OCI-LY1 (cell line): ENCODE measurements around the gene HYAL2.

Experiments used
- H2AFZ ChIP-seq: fragments of 200-600 bp; sonication (generic), shearing (Covaris generic); 2 replicates; pipeline ENCODE4 v1.6.0; 2014; ENCODE audit warnings: antibody characterized with exemption, mild to moderate bottlenecking, low read length
- H3F3A ChIP-seq: fragments of 200-600 bp; sonication (generic), shearing (Covaris generic); 2 replicates; pipeline ENCODE4 v1.6.0; 2014; ENCODE audit warnings: mild to moderate bottlenecking, antibody characterized with exemption, low read length, moderate library complexity; ENCODE audit not compliant: insufficient read depth
- H3K27ac ChIP-seq: fragments of 200-600 bp; sonication (generic); 2 replicates; pipeline ENCODE4 v1.5.1; 2014; ENCODE audit warnings: low read length, mixed run types, mild to moderate bottlenecking, low read depth; ENCODE audit not compliant: poor library complexity, severe bottlenecking
- H3K27me3 ChIP-seq: fragments of 200-600 bp; sonication (generic); 2 replicates; pipeline ENCODE4 v1.6.0; 2014; ENCODE audit warnings: antibody characterized with exemption, mild to moderate bottlenecking, low read length, moderate library complexity; ENCODE audit not compliant: insufficient read depth
- H3K36me3 ChIP-seq: fragments of 200-600 bp; sonication (generic); 2 replicates; pipeline ENCODE4 v1.6.1; 2014; ENCODE audit warnings: mild to moderate bottlenecking, antibody characterized with exemption, low read length, moderate library complexity, mixed read lengths; ENCODE audit not compliant: insufficient read depth
- H3K4me1 ChIP-seq: fragments of 200-600 bp; sonication (generic); 2 replicates; pipeline ENCODE4 v1.5.1; 2014; ENCODE audit warnings: mild to moderate bottlenecking, low read length, moderate library complexity; ENCODE audit not compliant: insufficient read depth, severe bottlenecking
- H3K4me2 ChIP-seq: fragments of 200-600 bp; sonication (generic), shearing (Covaris generic); 2 replicates; pipeline ENCODE4 v1.6.1; 2014; ENCODE audit warnings: low read length
- H3K4me3 ChIP-seq: fragments of 200-600 bp; sonication (generic); 2 replicates; pipeline ENCODE4 v1.5.1; 2014; ENCODE audit warnings: low read length, low read depth, mild to moderate bottlenecking, mixed read lengths; ENCODE audit not compliant: poor library complexity, severe bottlenecking
- H3K79me2 ChIP-seq: fragments of 200-600 bp; shearing (Covaris generic); 2 replicates; pipeline ENCODE4 v1.6.1; 2016; ENCODE audit warnings: mixed run types, low read length, mixed read lengths; ENCODE audit not compliant: insufficient read depth
- H3K9ac ChIP-seq: fragments of 200-600 bp; sonication (generic), shearing (Covaris generic); 2 replicates; pipeline ENCODE4 v1.6.1; 2014; ENCODE audit warnings: mild to moderate bottlenecking, low read length, mixed read lengths
- H3K9me2 ChIP-seq: fragments of 200-600 bp; sonication (generic), shearing (Covaris generic); 2 replicates; pipeline ENCODE4 v1.6.1; 2014; ENCODE audit warnings: low read depth, mild to moderate bottlenecking, low read length, mixed read lengths
- H3K9me3 ChIP-seq: fragments of 200-600 bp; shearing (Covaris generic); 2 replicates; pipeline ENCODE4 v1.6.1; 2014; ENCODE audit warnings: low read length, mixed read lengths
- H4K20me1 ChIP-seq: fragments of 200-600 bp; sonication (generic), shearing (Covaris generic); 2 replicates; pipeline ENCODE4 v1.6.0; 2016; ENCODE audit warnings: mild to moderate bottlenecking, low read length; ENCODE audit not compliant: insufficient read depth
- EZH2 ChIP-seq: fragments of 200-600 bp; sonication (generic), shearing (Covaris generic); IDR thresholded peaks from 2 replicates; pipeline ENCODE4 v1.8.0; 2017; ENCODE audit warnings: borderline replicate concordance, mixed run types, mild to moderate bottlenecking, antibody characterized with exemption, low read length, moderate library complexity, mixed read lengths
- TF ChIP-seq, protein P1 (sequence below): fragments of 200-600 bp; sonication (generic), shearing (Covaris generic); IDR thresholded peaks from 2 replicates; pipeline ENCODE4 v1.5.1; 2017; ENCODE audit warnings: mild to moderate bottlenecking, antibody characterized with exemption, low read length, moderate library complexity, mixed read lengths

HYAL2 gene

DNA sequence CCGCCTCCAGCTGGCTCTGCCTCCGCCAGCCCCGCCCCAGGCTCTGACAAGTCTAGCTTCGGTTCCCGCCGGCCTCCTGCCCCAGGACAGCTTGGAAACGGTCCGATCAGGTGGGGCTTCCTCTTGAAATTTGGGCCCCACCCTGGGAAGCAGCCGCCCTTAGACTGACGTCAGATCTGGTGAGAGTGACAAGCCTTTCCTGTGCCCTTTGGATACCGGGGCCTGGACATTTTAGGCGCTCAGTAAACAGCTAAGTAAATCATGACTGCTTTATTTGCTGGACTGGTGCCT lies 23.0 kb downstream of the HYAL2 start:
- Histone ChIP-seq H3K4me3 (peak overlapping the region; percentile 93), H3K36me3 (no peaks in the 10 kb centered on the region), H3F3A (no peaks in the 10 kb centered on the region), H3K79me2 (no peaks in the 10 kb centered on the region), H3K27ac (peak overlapping the region; percentile 67), H3K27me3 (no peaks in the 10 kb centered on the region), H3K9ac (peak overlapping the region; percentile 79), H2AFZ (no peak overlapping the region), H3K9me2 (no peaks in the 10 kb centered on the region), H3K9me3 (no peaks in the 10 kb centered on the region), H3K4me1 (peaks cover 21% of the 10 kb centered on the region), H4K20me1 (no peaks in the 10 kb centered on the region), H3K4me2 (peak overlapping the region; percentile 91)
- no peak for TF ChIP-seq EZH2
- TF ChIP-seq, protein P1, sequence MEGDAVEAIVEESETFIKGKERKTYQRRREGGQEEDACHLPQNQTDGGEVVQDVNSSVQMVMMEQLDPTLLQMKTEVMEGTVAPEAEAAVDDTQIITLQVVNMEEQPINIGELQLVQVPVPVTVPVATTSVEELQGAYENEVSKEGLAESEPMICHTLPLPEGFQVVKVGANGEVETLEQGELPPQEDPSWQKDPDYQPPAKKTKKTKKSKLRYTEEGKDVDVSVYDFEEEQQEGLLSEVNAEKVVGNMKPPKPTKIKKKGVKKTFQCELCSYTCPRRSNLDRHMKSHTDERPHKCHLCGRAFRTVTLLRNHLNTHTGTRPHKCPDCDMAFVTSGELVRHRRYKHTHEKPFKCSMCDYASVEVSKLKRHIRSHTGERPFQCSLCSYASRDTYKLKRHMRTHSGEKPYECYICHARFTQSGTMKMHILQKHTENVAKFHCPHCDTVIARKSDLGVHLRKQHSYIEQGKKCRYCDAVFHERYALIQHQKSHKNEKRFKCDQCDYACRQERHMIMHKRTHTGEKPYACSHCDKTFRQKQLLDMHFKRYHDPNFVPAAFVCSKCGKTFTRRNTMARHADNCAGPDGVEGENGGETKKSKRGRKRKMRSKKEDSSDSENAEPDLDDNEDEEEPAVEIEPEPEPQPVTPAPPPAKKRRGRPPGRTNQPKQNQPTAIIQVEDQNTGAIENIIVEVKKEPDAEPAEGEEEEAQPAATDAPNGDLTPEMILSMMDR = no peak

DNA sequence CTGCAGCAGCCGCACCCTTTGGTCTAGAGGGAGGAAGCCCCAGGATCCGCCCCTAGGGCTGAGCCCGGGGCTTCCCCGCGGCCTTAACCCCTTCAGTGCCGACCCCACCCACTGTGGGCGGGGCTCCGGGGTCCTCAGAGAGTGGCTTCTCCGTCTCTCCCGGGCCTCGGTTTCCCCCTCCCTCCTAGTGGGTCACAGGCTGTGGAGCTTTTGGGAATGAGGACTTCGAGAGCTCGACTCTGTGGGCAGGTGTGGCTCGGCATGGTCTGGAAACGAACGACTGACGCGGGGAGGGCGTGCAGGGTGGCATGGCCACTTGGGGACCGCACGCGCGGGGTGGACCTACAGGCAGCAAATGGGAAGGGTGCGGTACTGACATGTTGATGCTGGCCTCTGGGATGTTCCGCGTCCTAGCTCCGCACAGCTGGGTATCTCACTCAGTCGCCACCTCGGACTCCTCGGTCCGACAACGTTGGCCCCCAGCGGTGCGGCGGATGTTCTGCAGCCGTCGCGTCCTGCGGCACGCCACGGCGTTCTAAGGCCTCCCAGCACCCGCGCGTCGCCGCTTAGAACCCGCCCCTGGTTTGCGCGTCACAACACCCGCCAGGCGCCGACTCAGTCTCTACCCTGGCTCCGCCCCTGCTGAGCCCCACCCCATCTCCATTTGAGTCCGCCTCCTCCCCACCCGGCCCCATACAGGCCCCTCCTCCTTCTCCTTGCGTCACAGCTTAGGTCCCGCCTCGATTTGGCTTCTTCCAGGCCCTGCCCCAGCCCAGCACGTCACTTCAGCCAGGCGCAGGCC lies 23.5 kb downstream of the HYAL2 start, which contains the start of the genes HYAL3 and NAA80:
HYAL3 (minus strand) TSS at position 570 of the 802 bp plus-strand sequence. CDS start 3,803 bp downstream, outside the sequence.
NAA80 (minus strand) TSS at position 570 of the 802 bp plus-strand sequence. CDS start 1,942 bp downstream, outside the sequence.
- Histone ChIP-seq H3K79me2 (no peaks in the 10 kb centered on the region), H3K4me2 (peak within 1 kb of the TSS; percentile 98), H3K36me3 (no peaks in the 10 kb centered on the region), H3K4me1 (peaks cover 21% of the 10 kb centered on the region), H3K4me3 (peak within 1 kb of the TSS; percentile 93), H3F3A (no peaks in the 10 kb centered on the region), H4K20me1 (no peaks in the 10 kb centered on the region), H2AFZ (peak within 1 kb of the TSS; percentile 64; the same call in 1 of the 2 replicates), H3K9ac (peak within 1 kb of the TSS; percentile 89), H3K9me3 (no peaks in the 10 kb centered on the region), H3K27me3 (no peaks in the 10 kb centered on the region), H3K9me2 (no peaks in the 10 kb centered on the region), H3K27ac (peak within 1 kb of the TSS; percentile 67)
- TF ChIP-seq EZH2 = no peak
- TF ChIP-seq, protein P1 = peak; percentile 49; the same call in 1 of the 2 replicates

DNA sequence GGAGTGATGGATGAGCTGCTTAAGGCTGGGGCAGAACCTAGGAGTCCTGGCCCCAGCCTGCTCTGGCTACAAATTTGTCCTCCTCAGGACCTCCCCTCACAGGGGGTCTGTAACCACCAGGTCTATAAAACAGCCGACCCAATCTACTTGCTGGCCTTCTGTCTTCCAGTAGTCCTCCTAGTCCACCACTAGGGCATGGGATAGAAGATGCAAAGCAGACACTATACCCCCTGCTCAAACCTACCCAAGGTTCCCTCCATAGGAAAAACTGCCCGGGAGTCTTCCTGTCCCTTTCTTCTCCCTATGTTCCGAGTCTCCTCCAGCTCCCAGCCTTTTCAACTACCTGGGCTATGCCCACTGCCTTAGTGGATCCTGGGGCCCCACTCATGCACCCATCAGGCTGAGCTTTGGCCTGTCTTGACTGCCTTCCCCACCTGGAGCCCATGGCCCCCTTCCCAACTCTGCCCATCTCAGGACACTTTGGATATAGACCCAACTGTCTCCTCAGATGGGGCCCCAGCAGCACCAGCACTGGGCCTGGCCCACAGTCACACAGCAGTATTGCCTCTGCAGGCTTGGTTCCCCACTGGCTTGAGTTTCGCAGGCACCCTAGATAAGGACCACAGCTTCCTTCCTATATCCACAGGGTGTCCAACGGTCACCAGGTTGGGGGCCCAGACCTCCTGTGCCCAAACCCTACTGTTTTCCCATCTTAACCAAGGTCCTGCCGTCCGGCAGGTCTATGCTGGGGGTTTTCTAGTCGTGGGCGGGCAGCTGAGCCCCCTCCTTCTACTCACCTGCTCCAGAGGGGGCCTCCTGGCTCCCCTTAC lies 24.4 kb downstream of the HYAL2 start:
- H3K79me2 ChIP-seq = no peaks in the 10 kb centered on the region
- no peaks in the 10 kb centered on the region for H3F3A ChIP-seq
- H4K20me1 ChIP-seq = no peaks in the 10 kb centered on the region
- no peaks in the 10 kb centered on the region for H3K36me3 ChIP-seq
- H3K4me1 ChIP-seq = peaks cover 21% of the 10 kb centered on the region
- H3K9me2 ChIP-seq = no peaks in the 10 kb centered on the region
- H3K9ac ChIP-seq = peak overlapping the region; percentile 89; the same call in 1 of the 2 replicates
- no peak for TF ChIP-seq EZH2
- TF ChIP-seq, protein P1 = no peak
- peak overlapping the region; percentile 93 for H3K4me3 ChIP-seq
- no peak overlapping the region for H2AFZ ChIP-seq
- H3K27ac ChIP-seq = no peak overlapping the region
- peak overlapping the region; percentile 98 for H3K4me2 ChIP-seq
- H3K9me3 ChIP-seq = no peaks in the 10 kb centered on the region
- H3K27me3 ChIP-seq = no peaks in the 10 kb centered on the region
